Activated CD4-positive, alpha-beta T cell treated with anti-CD3 and anti-CD28 coated beads, Interleukin-2, amount 10 ng/mL, durations not matched to agents 24 days and 14 days (primary cell): Measurements from ENCODE around the gene AP1G2. TPM values are rescaled to one million over a fixed set of nuclear protein-coding genes. Genes with fewer than 3 reads are reported as not detected.

Experiments
- DNase-seq: peaks from one replicate; pipeline ENCODE4 v3.0.0; 2022
- H3K27ac Mint-ChIP-seq: one replicate; pipeline ENCODE4 v1.8.0; 2022; ENCODE audit warnings: mild to moderate bottlenecking, mixed read lengths
- H3K27me3 Mint-ChIP-seq: one replicate; pipeline ENCODE4 v1.8.0; 2022; ENCODE audit warnings: mixed read lengths
- H3K36me3 Mint-ChIP-seq: one replicate; pipeline ENCODE4 v1.8.0; 2022; ENCODE audit warnings: low read depth, mild to moderate bottlenecking, mixed read lengths
- H3K4me1 Mint-ChIP-seq: one replicate; pipeline ENCODE4 v1.8.0; 2021; ENCODE audit warnings: mixed read lengths
- H3K4me3 Mint-ChIP-seq: one replicate; pipeline ENCODE4 v1.8.0; 2022; ENCODE audit warnings: mild to moderate bottlenecking, moderate library complexity, mixed read lengths
- H3K9me3 Mint-ChIP-seq: one replicate; pipeline ENCODE4 v1.8.0; 2021; ENCODE audit warnings: mixed read lengths
- intact Hi-C: fragments of 100-400 bp; cut with micrococcal nuclease; formaldehyde crosslinking; loops from one replicate; pipeline ENCODE4 v1.15.1; 2023
- total RNA-seq: library from RNA; stranded (reverse); gene quantifications from 2 replicates; pipeline ENCODE4 v1.2.3, GENCODE V29; 2022

The AP1G2 gene
- total RNA-seq, 1 donor from 2014 or later = 142 TPM

DNA sequence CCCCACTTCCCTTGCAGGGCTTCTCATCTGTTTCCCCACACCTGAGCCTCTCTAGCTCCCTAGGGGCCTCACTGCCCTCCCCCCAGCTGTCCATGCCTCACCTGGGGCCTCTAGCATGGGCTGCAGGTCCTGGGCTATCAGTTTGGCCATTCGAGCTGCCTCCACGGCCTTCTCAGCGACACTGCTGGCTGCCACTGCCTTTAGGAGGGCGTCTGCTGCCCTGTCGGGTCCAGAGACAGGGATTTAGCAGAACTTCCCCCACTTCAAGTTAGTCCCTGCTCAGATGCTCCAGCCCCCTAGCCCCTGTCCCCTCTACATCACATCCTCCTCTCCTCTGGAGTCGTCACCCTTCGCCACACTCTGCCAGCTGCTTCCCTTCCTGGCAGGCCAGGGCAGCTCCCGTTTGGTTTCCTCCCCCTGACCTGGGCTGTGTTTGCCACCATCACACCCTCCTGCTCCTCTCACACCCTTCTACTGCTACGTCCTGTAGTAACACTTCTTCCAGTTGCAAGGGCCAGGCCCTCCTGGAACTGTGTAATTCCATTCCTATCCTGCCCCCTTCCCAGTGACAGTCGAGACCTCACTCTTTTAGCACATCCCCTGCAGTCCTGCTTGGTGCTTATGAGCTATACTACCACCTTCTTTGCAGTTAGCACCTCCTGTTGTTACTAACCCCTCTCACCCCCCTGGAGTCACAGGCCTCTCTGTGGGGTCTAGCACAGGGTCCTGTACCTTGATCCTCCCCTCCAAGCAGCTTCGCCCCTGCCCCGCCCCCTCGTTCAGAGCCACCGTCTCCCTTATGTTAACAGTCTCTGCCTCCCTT lies 4.3 kb upstream of the AP1G2 start:
- peaks cover 23% of the 10 kb centered on the region for H3K27me3 Mint-ChIP-seq
- DNase-seq = peak; percentile 56
- intact Hi-C loops = no loop called here
- H3K27ac Mint-ChIP-seq = peak overlapping the region; percentile 2
- peaks cover 35% of the 10 kb centered on the region for H3K4me1 Mint-ChIP-seq
- peaks cover 7% of the 10 kb centered on the region for H3K36me3 Mint-ChIP-seq
- H3K9me3 Mint-ChIP-seq = no peaks in the 10 kb centered on the region
- no peak overlapping the region for H3K4me3 Mint-ChIP-seq

GRCh38 chr14:23570806-23571483 lies 3.4 kb upstream of the AP1G2 start:
- H3K36me3 Mint-ChIP-seq = peaks cover 8% of the 10 kb centered on the region
- peak; percentile 53 for DNase-seq
- intact Hi-C loops = no loop called here
- peaks cover 16% of the 10 kb centered on the region for H3K27me3 Mint-ChIP-seq
- no peak overlapping the region for H3K27ac Mint-ChIP-seq
- peaks cover 35% of the 10 kb centered on the region for H3K4me1 Mint-ChIP-seq
- no peak overlapping the region for H3K4me3 Mint-ChIP-seq
- no peaks in the 10 kb centered on the region for H3K9me3 Mint-ChIP-seq

DNA sequence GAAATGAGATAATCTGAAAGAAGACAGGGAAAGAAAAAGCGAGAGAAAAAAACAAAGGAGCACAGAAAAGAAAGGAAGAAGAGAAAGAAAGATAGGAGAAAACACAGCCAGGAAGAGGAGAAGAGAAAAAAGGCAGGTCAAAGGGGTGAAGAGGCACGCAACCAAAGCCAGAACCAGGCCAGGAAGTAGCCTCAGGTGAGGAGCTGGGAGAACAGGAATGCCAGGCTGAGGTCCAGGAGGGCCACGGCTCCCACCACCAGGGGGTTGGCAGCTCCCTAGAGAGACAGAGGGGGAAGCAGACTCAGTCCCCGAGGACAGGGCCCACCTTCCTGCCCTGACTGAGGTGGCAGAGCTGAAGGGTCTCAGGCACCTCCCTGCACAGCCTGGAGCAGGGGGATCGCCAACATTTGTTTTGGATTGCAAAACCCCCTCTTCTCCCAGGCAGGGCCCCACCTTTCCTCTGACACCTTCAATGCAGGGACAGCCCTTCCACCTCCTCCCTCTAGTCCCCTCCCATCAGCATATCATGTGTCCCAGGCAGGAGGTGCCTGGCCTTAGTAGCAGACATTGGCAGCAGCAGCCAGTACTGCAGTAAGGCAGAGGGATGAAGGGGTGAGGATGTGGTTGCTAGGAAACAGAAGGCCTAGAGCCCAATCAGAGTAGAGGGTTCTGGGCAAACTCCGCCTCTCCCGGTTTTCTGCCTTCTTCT lies 2.0 kb upstream of the AP1G2 start:
- H3K27ac Mint-ChIP-seq = peak overlapping the region; percentile 0
- peaks cover 20% of the 10 kb centered on the region for H3K36me3 Mint-ChIP-seq
- peaks cover 6% of the 10 kb centered on the region for H3K27me3 Mint-ChIP-seq
- intact Hi-C loops = loop anchor here (10.0 kb wide), 1 partner anchor 875 kb away; the partner anchor contains the start of gene SDR39U1
- DNase-seq = no peak
- H3K9me3 Mint-ChIP-seq = no peaks in the 10 kb centered on the region
- H3K4me1 Mint-ChIP-seq = peaks cover 38% of the 10 kb centered on the region
- H3K4me3 Mint-ChIP-seq = no peak overlapping the region

DNA sequence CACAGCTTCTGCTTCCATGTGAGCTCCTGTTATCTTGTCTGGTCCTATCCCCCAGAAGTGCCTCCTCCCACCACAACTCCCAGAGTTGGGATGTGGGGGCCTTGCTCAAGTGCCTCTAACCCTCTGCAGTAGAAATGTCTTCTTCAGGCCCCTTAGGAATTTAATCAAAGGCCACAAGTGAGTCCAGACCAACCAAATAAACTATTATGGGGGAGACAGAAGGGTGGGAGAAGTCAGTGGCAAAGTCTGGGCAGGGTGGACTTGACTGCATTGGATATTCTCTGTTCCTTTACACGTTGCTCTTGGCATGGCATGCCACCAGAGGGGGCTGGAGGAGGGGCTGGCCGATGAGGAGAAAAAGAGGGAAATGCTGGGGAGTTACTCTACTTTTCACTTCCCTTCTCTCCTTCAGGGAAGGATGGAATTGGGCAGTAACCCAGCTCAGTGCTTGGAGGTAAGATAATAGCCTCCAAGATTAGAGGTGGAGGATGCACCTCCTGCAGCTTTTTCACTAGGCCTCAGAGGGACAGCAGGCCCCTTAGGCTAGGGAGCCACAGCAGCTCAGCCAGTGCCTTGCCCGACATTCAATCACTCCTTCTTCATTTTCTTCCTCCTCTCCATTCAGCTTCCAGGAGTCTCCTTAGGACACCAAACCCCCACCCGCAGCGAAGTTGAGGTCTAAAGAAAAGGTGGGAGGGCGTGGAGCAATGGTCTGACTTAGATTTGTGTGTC lies 1.2 kb upstream of the AP1G2 start:
- DNase-seq = no peak
- Mint-ChIP-seq H3K4me1 (peaks cover 38% of the 10 kb centered on the region), H3K9me3 (no peaks in the 10 kb centered on the region), H3K27ac (peak overlapping the region; percentile 98), H3K36me3 (peaks cover 27% of the 10 kb centered on the region), H3K4me3 (peak overlapping the region; percentile 99), H3K27me3 (peaks cover 5% of the 10 kb centered on the region)
- intact Hi-C loops = loop anchor here (10.0 kb wide), 1 partner anchor 876 kb away; the partner anchor contains the start of gene SDR39U1

DNA sequence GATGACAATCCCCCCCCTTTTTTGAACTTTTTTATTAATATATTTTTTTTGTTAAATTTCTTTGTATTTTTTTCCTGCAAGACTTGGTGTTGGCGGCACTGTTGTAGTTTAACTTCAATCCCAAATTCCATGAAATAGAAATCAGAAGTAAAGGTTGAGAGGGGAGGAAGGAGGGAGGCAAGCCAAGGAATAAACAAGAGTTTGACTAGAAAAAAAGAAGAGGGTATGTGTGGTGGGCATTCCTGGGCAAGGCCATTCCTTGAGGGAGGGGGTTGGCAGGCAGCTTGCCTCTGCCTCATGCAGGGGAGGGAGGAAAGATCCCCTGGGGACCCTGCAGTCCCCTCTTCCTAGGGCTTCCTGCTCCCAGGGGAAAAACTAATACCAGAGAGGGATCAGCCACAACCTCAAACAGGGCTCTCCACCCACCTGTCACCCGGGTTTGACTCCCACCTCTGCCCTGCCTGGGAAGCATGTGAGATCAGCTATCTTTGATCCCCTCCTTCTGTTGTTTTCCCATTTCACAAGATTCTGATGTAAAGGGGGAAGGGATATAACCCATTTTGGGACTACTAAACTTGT lies 519 bp upstream of the AP1G2 start:
- Mint-ChIP-seq H3K4me1 (peaks cover 38% of the 10 kb centered on the region), H3K36me3 (peaks cover 31% of the 10 kb centered on the region), H3K27ac (peak overlapping the region; percentile 98), H3K4me3 (peak overlapping the region; percentile 99), H3K27me3 (peaks cover 3% of the 10 kb centered on the region), H3K9me3 (no peaks in the 10 kb centered on the region)
- intact Hi-C loops = loop anchor here (10.0 kb wide), 1 partner anchor 877 kb away; the partner anchor contains the start of gene SDR39U1
- DNase-seq = no peak

DNA sequence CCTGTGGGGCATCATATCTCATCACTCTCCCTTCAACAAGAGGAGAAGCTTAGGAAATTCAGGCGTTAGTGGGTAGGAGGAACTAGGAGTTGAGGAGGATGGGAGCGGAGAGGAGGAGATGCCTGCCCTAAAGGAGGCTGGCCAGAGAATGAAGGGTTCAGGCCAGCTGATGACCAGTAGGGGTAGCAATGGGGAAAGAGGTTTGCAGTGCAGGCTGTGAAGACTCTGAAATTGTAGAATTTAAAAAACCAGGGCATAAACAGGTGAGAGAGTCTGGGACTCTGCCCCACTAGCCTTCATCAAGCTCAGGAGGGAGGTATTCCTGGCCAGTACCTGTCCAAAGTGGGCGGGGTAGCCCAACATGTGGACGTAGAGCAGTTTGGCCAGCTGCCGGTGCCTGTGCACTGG lies 809 bp downstream of the AP1G2 start:
- no peak for DNase-seq
- no peaks in the 10 kb centered on the region for H3K9me3 Mint-ChIP-seq
- peaks cover 33% of the 10 kb centered on the region for H3K4me1 Mint-ChIP-seq
- H3K27ac Mint-ChIP-seq = peak overlapping the region; percentile 98
- H3K36me3 Mint-ChIP-seq = peaks cover 40% of the 10 kb centered on the region
- no peaks in the 10 kb centered on the region for H3K27me3 Mint-ChIP-seq
- peak overlapping the region; percentile 99 for H3K4me3 Mint-ChIP-seq
- intact Hi-C loops = loop anchor here (2.0 to 10.0 kb wide), 2 partner anchors 16 to 878 kb away; partner anchors contain the start of genes SDR39U1 and ZFHX2

DNA sequence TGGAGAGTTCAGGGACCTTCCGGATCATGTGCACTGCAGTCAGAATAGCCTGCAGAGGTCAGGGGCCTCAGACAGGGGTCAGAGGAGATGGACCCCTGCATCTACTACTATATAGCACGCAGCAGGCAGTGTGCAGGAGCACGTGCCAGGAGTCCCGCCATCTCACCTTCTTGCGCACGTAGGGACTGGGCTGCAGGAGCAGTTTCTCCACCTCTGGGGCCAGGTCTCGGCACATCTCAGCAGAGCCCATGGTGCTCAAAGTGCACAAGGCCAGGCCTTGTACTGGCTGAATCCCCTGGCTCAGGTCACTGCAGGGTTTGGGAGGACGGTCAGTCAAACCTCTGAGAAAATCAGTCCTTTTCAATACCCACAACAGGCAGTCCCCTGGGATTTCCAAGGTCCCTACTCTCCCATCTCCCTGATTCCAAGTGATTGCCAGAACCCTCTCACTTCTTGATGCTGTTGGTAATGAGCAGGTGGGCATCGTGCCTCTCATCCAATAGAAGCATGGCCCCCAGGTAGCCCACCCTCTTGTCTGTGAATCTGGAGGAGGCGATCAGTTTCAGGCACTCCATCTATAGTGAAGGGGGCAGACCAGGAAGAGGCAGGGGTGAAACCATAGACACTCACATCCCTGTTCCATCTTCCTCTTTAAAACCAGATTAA lies 1.3 kb downstream of the AP1G2 start:
- Mint-ChIP-seq H3K4me1 (peaks cover 33% of the 10 kb centered on the region), H3K9me3 (no peaks in the 10 kb centered on the region), H3K27ac (peak overlapping the region; percentile 98), H3K36me3 (peaks cover 43% of the 10 kb centered on the region), H3K4me3 (peak overlapping the region; percentile 99), H3K27me3 (no peaks in the 10 kb centered on the region)
- DNase-seq = no peak
- intact Hi-C loops = loop anchor here (2.0 to 10.0 kb wide), 2 partner anchors 15 to 879 kb away; partner anchors contain the start of genes SDR39U1 and ZFHX2

DNA sequence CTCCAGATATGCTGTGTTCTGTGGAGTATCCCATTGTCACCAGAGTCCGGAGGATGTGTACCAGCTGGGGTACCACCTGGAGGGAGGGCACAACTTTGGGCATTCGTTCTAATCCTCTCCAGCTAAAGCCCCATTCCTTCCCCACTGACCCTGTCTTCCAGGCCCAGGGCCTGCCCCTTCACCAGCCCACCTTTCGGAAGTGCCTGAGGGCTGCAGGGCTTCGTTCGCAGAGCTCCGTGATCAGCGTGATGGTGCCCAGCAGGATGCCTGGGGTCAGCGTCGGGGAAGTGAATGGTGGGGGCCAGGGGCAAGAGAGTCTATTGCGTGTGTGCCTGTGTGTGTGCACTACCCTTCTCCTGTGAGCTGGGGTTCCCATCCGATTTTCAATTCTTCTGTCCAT lies 2.0 kb downstream of the AP1G2 start:
- no peak for DNase-seq
- H3K27me3 Mint-ChIP-seq = no peaks in the 10 kb centered on the region
- no peaks in the 10 kb centered on the region for H3K9me3 Mint-ChIP-seq
- peaks cover 33% of the 10 kb centered on the region for H3K4me1 Mint-ChIP-seq
- no peak overlapping the region for H3K27ac Mint-ChIP-seq
- H3K36me3 Mint-ChIP-seq = peaks cover 48% of the 10 kb centered on the region
- intact Hi-C loops = loop anchor here (2.0 to 10.0 kb wide), 2 partner anchors 15 to 879 kb away; partner anchors contain the start of genes SDR39U1 and ZFHX2
- no peak overlapping the region for H3K4me3 Mint-ChIP-seq

- Mint-ChIP-seq H3K27ac (peak overlapping the region; percentile 71), H3K4me1 (peaks cover 36% of the 10 kb centered on the region), H3K36me3 (peaks cover 53% of the 10 kb centered on the region), H3K4me3 (no peak overlapping the region), H3K27me3 (no peaks in the 10 kb centered on the region), H3K9me3 (no peaks in the 10 kb centered on the region)
- intact Hi-C loops = loop anchor here (10.0 kb wide), 1 partner anchor 880 kb away; the partner anchor contains the start of gene SDR39U1
- DNase-seq = no peak
Observed at GRCh38 chr14:23564876-23565275, 2.7 kb downstream of the AP1G2 start.

- peaks cover 39% of the 10 kb centered on the region for H3K4me1 Mint-ChIP-seq
- no peaks in the 10 kb centered on the region for H3K27me3 Mint-ChIP-seq
- intact Hi-C loops = loop anchor here (10.0 kb wide), 1 partner anchor 881 kb away; the partner anchor contains the start of gene SDR39U1
- DNase-seq = no peak
- no peak overlapping the region for H3K4me3 Mint-ChIP-seq
- H3K27ac Mint-ChIP-seq = no peak overlapping the region
- H3K9me3 Mint-ChIP-seq = no peaks in the 10 kb centered on the region
- peaks cover 57% of the 10 kb centered on the region for H3K36me3 Mint-ChIP-seq
Observed at GRCh38 chr14:23564181-23564812, 3.3 kb downstream of the AP1G2 start.

DNA sequence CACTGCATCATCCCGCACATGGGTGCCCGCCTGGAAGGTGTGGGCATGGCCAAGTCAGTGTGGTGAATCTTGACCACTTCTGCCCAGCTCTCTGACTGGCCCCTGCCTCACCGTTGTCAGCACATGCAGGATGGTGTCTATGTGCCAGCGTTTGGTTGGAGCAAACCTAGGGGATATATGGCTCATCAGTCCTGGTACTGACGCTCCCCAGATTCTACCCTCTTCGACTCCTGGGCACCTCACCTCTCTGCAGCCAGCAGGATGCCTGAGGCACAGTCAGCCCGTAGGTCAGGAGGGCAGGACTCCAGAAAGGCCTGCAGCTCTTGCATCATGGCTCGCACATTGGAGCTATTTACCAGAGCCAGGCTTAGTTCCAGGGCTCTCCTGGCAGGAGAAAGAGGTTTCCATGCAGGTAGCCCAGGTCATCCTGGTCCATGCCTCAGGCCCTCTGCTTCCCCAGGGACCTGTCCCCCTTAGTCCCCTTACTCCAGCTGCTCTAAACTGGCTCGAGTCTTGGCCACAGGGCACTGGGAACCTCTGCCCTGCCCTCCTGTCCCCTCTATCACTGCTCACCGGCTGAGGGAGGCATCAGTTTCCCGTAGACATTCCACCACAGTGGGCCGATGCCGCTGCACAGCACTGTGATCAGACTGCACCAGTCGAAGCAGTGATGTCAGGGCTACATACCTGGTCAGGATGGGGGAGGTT lies 4.0 kb downstream of the AP1G2 start:
- Mint-ChIP-seq H3K9me3 (no peaks in the 10 kb centered on the region), H3K27ac (peak overlapping the region; percentile 26)

More for the DNA sequence above, 4.0 kb downstream of the AP1G2 start:
- Mint-ChIP-seq H3K36me3 (peaks cover 62% of the 10 kb centered on the region), H3K4me3 (no peak overlapping the region), H3K27me3 (no peaks in the 10 kb centered on the region), H3K4me1 (peaks cover 35% of the 10 kb centered on the region)
- no peak for DNase-seq
- intact Hi-C loops = loop anchor here (2.0 to 10.0 kb wide), 2 partner anchors 235 to 881 kb away; partner anchors contain the start of gene SDR39U1
